DND-41 (cell line): ENCODE data around the gene NRXN3.

ENCODE experiments used
- CTCF ChIP-seq: IDR thresholded peaks from 2 replicates; pipeline ENCODE4 v1.5.1; 2012; ENCODE audit warnings: borderline replicate concordance, low read length, moderate library complexity, mild to moderate bottlenecking; ENCODE audit not compliant: poor library complexity, severe bottlenecking; ENCODE audit errors: extremely low read depth
- EZH2 ChIP-seq: IDR thresholded peaks from 3 replicates; pipeline ENCODE4 v1.6.1; 2012; ENCODE audit warnings: borderline replicate concordance, low read depth, mild to moderate bottlenecking, moderate library complexity, low read length, inconsistent platforms; ENCODE audit not compliant: severe bottlenecking

DNA sequence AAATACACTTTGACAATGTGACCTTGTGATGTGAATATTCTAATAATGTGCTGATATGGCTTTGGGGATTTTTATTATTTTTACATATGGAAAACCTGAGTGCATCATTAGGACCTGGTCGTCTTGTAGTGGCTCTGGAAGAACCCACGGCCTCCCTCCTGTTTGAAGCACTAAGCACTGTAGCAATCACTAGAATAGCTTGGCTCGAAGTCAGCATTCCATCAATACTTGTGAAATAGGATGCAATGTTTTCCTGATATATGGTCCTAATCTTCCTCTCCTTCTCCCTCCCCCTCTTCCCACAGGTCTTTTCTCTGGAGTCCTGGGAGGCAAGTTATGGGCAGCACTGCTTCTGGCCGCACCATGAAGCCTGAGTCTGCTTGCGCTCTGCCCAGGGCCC lies 71.9 kb downstream of the NRXN3 start:
- TF ChIP-seq CTCF (no peak), EZH2 (no peak)
